ENCODE results near the gene EPHB2.

The EPHB2 gene

GRCh38 chr1:22896184-22896583, 185.5 kb downstream of the EPHB2 start:
- DNase-seq (ENCODE audit: low spot score) = no peak
- Histone ChIP-seq H3K27ac (ENCODE audit: poor library complexity, severe bottlenecking) (no peak overlapping the region), H3K36me3 (ENCODE audit: low read depth) (no peaks in the 10 kb centered on the region), H3K4me1 (ENCODE audit: insufficient read depth, poor library complexity, severe bottlenecking) (no peaks in the 10 kb centered on the region), H3K9me3 (ENCODE audit: severe bottlenecking) (no peaks in the 10 kb centered on the region), H3K27me3 (ENCODE audit: insufficient read depth, poor library complexity, severe bottlenecking) (no peaks in the 10 kb centered on the region), H3K4me3 (ENCODE audit: severe bottlenecking) (no peak overlapping the region)
- no peak for TF ChIP-seq CTCF (IDR thresholded peaks at IDR 0.05; ENCODE audit: poor library complexity, severe bottlenecking)
- no peak for ATAC-seq (ENCODE audit: low read depth)

GRCh38 chr1:22900451-22900850, 189.8 kb downstream of the EPHB2 start:
- Histone ChIP-seq H3K36me3 (ENCODE audit: low read depth) (no peaks in the 10 kb centered on the region), H3K4me1 (ENCODE audit: insufficient read depth, poor library complexity, severe bottlenecking) (no peaks in the 10 kb centered on the region), H3K4me3 (ENCODE audit: severe bottlenecking) (no peak overlapping the region), H3K27me3 (ENCODE audit: insufficient read depth, poor library complexity, severe bottlenecking) (no peaks in the 10 kb centered on the region), H3K27ac (ENCODE audit: poor library complexity, severe bottlenecking) (no peak overlapping the region), H3K9me3 (ENCODE audit: severe bottlenecking) (no peaks in the 10 kb centered on the region)
- DNase-seq (ENCODE audit: low spot score) = no peak
- no peak for ATAC-seq (ENCODE audit: low read depth)
- TF ChIP-seq CTCF (IDR thresholded peaks at IDR 0.05; ENCODE audit: poor library complexity, severe bottlenecking) = no peak

GRCh38 chr1:22903113-22903512, 192.5 kb downstream of the EPHB2 start:
- Histone ChIP-seq H3K9me3 (ENCODE audit: severe bottlenecking) (no peaks in the 10 kb centered on the region), H3K4me3 (ENCODE audit: severe bottlenecking) (no peak overlapping the region), H3K27ac (ENCODE audit: poor library complexity, severe bottlenecking) (no peak overlapping the region), H3K27me3 (ENCODE audit: insufficient read depth, poor library complexity, severe bottlenecking) (no peaks in the 10 kb centered on the region), H3K36me3 (ENCODE audit: low read depth) (no peaks in the 10 kb centered on the region; the same call in 1 of the 2 replicates), H3K4me1 (ENCODE audit: insufficient read depth, poor library complexity, severe bottlenecking) (no peaks in the 10 kb centered on the region)
- TF ChIP-seq CTCF (IDR thresholded peaks at IDR 0.05; ENCODE audit: poor library complexity, severe bottlenecking) = no peak
- ATAC-seq (ENCODE audit: low read depth) (no peak), DNase-seq (ENCODE audit: low spot score) (no peak)

- ATAC-seq (ENCODE audit: low read depth) (no peak), DNase-seq (ENCODE audit: low spot score) (no peak)
- H3K4me1 ChIP-seq (ENCODE audit: insufficient read depth, poor library complexity, severe bottlenecking) = no peaks in the 10 kb centered on the region
- no peak for TF ChIP-seq CTCF (IDR thresholded peaks at IDR 0.05; ENCODE audit: poor library complexity, severe bottlenecking)
- H3K27ac ChIP-seq (ENCODE audit: poor library complexity, severe bottlenecking) = no peak overlapping the region
- H3K36me3 ChIP-seq (ENCODE audit: low read depth) = no peaks in the 10 kb centered on the region; the same call in 1 of the 2 replicates
- no peaks in the 10 kb centered on the region for H3K27me3 ChIP-seq (ENCODE audit: insufficient read depth, poor library complexity, severe bottlenecking)
- no peak overlapping the region for H3K4me3 ChIP-seq (ENCODE audit: severe bottlenecking)
- H3K9me3 ChIP-seq (ENCODE audit: severe bottlenecking) = no peaks in the 10 kb centered on the region
These were observed 196.3 kb downstream of the EPHB2 start for GRCh38 chr1:22906968-22907367.

- Histone ChIP-seq H3K4me3 (ENCODE audit: severe bottlenecking) (no peak overlapping the region), H3K9me3 (ENCODE audit: severe bottlenecking) (no peaks in the 10 kb centered on the region), H3K4me1 (ENCODE audit: insufficient read depth, poor library complexity, severe bottlenecking) (no peaks in the 10 kb centered on the region), H3K27ac (ENCODE audit: poor library complexity, severe bottlenecking) (no peak overlapping the region), H3K36me3 (ENCODE audit: low read depth) (no peaks in the 10 kb centered on the region; the same call in 1 of the 2 replicates), H3K27me3 (ENCODE audit: insufficient read depth, poor library complexity, severe bottlenecking) (no peaks in the 10 kb centered on the region)
- DNase-seq (ENCODE audit: low spot score) (no peak), ATAC-seq (ENCODE audit: low read depth) (no peak)
- TF ChIP-seq CTCF (IDR thresholded peaks at IDR 0.05; ENCODE audit: poor library complexity, severe bottlenecking) = no peak
These were observed 196.9 kb downstream of the EPHB2 start for GRCh38 chr1:22907528-22907927.
